ENCODE measurements around the gene RXYLT1.

DNA sequence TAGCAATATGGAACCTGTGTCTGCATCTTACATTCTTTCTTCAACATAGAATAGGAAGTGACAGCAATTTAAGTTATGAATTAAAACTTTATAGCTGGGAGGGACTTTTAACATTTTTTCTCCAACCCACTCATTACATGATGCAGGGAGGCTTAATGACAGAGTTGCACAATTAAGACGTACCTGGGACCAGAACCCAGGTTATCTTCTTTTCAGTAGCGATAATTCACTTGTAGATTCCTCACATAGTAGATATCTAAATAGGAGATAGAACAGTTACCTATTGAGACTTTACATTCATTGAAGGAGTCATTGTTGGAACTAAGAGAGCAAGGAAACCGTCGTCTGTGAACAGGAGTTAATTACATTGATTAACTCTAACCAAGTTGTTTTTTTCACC is 69.9 kb downstream of the RXYLT1 start:
- TF ChIP-seq, protein P1, sequence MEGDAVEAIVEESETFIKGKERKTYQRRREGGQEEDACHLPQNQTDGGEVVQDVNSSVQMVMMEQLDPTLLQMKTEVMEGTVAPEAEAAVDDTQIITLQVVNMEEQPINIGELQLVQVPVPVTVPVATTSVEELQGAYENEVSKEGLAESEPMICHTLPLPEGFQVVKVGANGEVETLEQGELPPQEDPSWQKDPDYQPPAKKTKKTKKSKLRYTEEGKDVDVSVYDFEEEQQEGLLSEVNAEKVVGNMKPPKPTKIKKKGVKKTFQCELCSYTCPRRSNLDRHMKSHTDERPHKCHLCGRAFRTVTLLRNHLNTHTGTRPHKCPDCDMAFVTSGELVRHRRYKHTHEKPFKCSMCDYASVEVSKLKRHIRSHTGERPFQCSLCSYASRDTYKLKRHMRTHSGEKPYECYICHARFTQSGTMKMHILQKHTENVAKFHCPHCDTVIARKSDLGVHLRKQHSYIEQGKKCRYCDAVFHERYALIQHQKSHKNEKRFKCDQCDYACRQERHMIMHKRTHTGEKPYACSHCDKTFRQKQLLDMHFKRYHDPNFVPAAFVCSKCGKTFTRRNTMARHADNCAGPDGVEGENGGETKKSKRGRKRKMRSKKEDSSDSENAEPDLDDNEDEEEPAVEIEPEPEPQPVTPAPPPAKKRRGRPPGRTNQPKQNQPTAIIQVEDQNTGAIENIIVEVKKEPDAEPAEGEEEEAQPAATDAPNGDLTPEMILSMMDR (conservative IDR thresholded peaks at IDR 0.05; ENCODE audit: low read length) = no peak
- no peak for TF ChIP-seq EZH2phosphoT487 (IDR thresholded peaks at IDR 0.05; ENCODE audit: borderline replicate concordance, low read depth, low read length)

All from OCI-LY7 (cell line).